HG03378 (cell line): ENCODE results near the gene ZP2.
"Not testable (repeated sequence)": the region's sequence is repeated elsewhere in the genome, so short reads cannot be mapped to it uniquely, and the experiment has no call there.

Experiments used
- ATAC-seq: cut with Tn5 transposase; IDR thresholded peaks from one replicate; pipeline ENCODE4 v1.9.1; 2021; ENCODE audit warnings: mild to moderate bottlenecking, moderate library complexity; ENCODE audit not compliant: unreplicated experiment

The ZP2 gene

DNA sequence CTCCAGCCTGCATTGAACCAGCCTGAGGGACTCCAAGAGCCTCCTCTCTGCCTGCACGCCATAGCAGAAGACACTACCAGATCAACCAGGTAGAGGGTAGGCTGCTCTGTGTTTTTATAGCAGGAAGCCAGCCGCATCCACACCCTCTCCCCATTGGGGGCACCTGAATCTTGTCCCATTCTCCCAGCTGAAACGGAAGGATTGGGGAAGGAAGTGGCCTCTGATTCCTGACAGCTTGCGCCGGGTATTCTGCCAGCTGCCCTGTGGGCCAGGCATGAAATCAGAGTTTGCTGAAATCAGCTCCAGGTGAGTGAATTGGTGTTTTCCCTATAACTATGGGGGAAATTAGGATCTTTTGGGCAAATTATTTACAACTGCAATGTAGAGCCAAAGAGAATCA lies at the start of gene ZP2:
Gene ZP2, minus strand, starts transcription at position 89 of the 400 bp plus-strand sequence. Its CDS starts 27 bp downstream, at position 62.
- ATAC-seq = no peak

DNA sequence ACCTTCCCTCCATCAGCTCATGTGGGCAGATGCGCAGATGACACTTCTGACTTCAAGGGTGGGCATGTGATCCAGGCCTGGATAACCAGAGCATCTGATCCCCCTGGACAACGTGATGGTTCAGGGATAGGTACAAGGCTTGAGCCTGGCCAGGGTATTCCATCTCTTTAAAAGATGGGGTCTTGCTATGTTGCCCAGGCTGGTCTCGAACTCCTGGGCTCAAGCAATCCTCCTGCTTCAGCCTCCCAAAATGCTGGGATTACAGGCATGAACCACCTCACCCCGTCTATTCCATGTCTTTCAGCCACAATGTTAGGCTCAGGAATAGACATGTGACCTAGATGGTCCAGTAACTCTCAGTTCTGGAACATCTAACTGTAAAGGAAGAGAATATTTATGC lies 45.9 kb upstream of the ZP2 start:
- no peak for ATAC-seq

GRCh38 chr16:21256636-21257035 lies 45.3 kb upstream of the ZP2 start:
- ATAC-seq = no peak

DNA sequence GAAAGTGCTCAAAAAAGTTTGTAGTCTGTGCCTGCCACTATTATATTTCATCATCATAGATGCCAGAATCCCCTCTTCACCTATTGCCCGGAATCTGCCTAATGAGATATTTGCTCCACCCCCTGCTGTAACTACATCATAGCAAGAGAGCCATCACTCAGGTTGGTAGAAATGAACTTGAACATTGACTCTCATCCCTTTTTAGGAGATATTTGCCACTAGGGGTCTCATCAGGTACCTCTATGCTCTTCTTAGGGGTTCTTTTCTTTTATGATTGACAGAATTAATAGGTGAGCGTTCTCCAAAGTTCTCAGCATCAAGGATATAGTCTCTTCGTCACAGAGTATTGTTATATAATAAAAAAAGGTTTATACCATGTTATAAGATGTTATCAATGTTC lies 42.1 kb upstream of the ZP2 start:
- ATAC-seq = no peak

DNA sequence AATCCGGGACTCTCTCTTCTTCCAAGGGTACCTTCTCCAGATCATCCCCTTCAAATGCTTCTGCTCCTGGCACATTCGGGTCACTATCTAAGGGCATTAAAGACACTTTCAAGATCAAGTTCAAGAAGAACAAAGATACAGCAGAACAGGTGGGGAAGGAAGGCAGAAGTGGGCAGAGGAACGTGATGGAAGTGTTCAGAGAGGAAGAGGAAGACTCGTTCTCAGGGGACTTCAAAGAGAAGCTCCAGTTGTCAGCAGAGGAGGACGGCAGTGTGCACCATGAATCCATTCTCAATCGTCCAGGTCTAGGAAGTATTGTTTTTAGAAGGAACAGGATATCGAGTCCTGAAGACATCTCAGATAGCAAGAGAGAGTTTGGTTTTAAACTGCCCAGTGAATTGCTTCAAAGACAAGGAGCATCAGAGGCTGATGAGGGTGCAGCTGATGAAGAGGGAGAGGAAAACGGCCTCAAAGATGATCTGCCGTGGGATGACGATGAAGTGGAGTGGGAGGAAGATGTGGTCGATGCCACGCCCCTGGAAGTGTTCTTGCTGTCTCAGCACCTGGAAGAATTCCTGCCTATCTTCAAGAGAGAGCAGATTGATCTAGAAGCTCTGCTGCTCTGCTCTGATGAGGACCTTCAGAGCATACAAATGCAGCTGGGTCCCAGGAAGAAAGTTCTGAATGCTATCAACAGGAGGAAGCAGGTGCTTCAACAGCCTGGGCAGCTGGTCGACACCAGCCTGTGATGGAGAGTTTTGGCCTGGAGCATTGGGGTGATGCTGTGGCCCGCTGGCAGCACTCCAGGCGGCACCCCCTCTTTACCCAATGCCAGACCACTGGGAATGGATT lies 38.9 kb upstream of the ZP2 start:
- no peak for ATAC-seq

- not testable (repeated sequence) for ATAC-seq
These were observed 36.8 kb upstream of the ZP2 start for GRCh38 chr16:21248179-21248578.

DNA sequence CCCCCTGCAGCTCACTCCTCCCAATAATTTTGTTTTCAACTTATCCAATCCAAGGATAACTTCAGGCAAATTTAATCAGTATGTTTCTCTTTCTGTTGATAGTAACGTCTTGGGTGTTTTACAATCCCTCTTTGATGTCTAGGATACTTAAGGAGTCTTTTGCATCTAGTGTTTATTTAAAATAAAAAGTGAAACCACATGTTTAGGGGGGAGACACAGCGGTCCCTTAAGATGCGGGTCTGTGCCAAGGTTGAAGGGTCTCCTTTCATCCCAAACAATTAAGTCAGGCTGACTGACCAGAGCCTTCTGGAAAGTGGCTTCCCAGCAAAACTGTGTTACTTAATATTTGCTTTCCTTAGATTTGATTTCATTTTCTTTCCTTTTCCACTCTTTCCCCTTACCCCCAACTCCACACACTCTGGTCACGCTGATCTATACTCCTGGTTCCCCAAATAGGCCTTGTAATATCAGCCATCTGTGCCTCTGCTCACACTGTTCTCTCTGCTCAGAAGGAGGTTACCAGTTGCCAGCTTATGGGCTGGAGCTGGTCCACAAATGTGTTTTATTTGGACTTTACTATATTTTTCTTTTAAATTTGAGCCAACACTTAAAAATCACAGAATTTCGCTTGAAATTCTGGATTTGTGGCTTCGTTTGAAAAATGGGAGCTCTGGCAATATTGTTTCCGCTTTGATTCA lies 33.3 kb upstream of the ZP2 start:
- ATAC-seq = no peak

DNA sequence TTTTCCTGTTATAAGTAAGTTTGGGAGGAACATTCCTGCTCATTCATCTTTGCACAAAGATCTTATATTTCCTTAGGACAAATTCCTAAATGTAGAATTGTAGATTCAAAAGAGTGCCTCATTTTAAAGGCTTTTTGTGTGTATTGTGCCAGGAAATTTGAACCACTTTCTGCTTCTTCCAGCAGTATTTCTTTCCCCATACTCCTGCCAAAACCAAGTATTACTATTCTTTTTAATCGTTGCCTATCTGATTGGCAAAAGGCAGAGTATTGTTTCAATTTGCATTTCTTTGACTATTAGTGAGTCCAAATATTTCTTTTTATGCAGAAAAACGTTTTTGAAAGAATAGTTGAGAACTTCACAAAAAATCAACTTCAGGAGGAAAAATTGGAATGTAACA lies 31.4 kb upstream of the ZP2 start:
- ATAC-seq = no peak

- ATAC-seq = no peak
These were observed 28.3 kb upstream of the ZP2 start for GRCh38 chr16:21239646-21240045.

DNA sequence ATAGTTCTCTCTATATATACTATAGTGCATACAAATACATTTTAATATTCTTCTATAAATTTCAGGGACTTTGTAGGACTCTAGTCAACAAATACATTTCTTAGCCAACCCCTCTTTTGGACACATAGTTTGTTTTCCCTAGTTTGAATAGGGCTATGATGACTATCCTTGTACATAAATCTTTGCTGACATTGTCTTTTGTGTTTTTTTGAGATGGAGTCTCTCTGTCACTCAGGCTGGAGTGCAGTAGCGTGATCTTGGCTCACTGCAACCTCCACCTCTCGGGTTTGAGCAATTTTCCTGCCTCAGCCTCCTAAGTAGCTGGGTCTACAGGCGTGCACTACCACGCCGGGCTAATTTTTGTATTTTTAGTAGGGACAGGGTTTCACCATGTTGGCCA lies 25.5 kb upstream of the ZP2 start:
- ATAC-seq = no peak

DNA sequence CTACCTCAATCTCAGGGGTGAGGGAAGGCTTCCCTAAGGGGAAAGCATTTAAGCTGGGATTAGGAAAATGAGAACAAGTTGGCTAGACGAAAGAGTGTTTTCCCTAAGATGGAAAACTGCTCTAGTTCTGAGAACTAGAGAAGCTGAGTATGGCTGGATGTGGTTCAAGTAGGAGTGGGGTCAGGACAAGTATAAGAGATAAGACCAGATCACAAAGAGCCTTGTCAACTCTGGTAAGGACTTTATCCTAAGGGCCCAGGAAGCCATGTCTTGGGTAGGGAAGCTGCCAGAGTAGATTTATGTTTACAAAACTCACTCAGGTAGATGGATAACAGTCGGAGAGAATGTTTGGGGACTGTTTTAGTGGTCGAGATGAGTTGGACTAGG lies 23.8 kb upstream of the ZP2 start:
- ATAC-seq = no peak

- ATAC-seq = no peak
These were observed 22.3 kb upstream of the ZP2 start, which contains the start of gene ANKS4B for GRCh38 chr16:21233521-21234150. TSS of gene ANKS4B (plus strand) at chr16:21233699. CDS start at chr16:21233738, 39 bp downstream.

GRCh38 chr16:21233045-21233520 lies 21.7 kb upstream of the ZP2 start:
- ATAC-seq = no peak

- no peak for ATAC-seq
These were observed 17.0 kb upstream of the ZP2 start for GRCh38 chr16:21228361-21228872.

DNA sequence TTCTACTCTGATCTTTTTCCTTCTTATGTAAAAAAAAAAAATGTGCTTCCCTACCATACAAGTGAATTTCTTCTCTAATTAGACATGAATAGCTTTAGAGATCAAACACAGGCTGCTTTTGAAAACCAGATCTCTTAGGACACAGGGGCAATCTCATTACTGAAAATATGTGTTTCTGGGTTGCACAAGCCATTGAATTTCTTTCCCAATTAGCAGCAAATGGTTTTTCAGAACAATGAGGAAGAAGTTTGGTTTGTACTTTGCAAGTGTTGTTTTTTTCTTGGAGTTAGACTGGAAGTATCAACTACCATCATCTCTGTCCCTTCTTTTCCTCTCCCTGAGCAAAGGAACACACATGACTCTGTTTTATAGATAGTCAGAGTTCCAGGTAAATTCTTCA lies 16.5 kb upstream of the ZP2 start:
- no peak for ATAC-seq

- ATAC-seq = no peak
These were observed 15.4 kb upstream of the ZP2 start for GRCh38 chr16:21226749-21227148.

DNA sequence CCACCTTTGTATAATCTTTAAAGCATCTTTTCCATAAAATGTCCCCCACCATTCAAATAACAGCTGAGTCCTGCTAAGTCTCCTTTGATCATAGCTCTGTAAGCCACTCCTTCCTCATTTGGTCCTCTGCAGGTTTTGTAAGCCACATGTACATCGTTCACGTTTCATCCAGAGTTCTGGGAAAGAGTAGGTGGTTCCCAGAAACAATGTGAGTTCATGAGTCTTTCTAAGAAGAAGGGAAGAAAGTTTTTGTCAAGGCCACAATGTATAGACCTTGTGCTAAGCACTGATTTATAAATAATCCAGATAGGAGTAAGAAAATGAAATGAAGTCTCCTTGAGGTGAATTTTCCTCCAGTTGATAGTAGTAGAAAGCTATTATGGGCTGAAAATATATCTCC lies 13.4 kb upstream of the ZP2 start:
- no peak for ATAC-seq

DNA sequence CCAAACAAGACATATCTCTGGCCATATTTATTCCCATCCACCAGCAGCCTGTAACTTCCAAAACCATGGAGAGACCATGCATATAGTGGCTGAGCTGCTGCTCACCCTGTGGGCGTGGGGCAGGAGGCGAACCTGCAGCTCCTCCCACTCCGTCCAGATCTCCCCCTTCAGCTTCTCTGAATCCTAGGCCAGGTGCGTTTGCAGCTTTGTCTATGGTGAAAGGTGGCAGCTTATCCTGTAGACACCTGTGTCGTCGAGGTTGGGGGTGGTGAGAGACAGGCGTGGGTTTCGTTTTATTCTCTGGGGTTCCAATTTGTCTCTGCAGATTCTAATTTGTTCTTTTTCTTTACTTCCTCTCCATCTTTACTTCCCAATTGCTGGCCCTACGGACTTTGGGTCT lies 12.4 kb upstream of the ZP2 start:
- no peak for ATAC-seq

GRCh38 chr16:21222495-21223337 lies 11.3 kb upstream of the ZP2 start:
- ATAC-seq = no peak

- ATAC-seq = no peak
These were observed 8.2 kb upstream of the ZP2 start for GRCh38 chr16:21219551-21219950.

DNA sequence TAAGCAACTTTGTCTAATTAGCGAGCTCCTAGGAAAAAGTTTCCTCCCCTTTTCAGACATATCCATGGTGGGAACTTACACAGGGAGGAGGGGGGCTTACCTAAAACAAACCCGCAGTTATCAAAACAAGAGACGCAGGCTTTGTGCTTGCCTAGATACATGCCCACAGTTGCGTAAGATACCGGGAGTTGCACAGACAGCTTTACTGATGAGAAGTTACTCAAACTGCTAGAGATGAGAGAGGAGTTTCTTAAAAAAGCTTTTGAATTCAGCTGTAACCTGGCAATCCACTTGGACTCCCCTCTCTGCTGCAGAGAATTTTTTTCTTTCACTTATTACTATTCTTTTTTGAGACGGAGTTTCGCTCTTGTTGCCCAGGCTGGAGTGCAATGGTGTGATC lies 6.8 kb upstream of the ZP2 start:
- ATAC-seq = no peak
